KOPT-K1 (cell line): ENCODE data around the gene HOXB1.

Experiments used
- H3K27ac ChIP-seq: fragments of 200-600 bp; sonication (generic); 2 replicates; pipeline ENCODE4 v1.5.1; 2016; ENCODE audit warnings: antibody characterized with exemption, mild to moderate bottlenecking, low read depth, low read length; ENCODE audit not compliant: poor library complexity, severe bottlenecking
- H3K36me3 ChIP-seq: fragments of 200-600 bp; sonication (generic); 2 replicates; pipeline ENCODE4 v1.5.1; 2017; ENCODE audit warnings: antibody characterized with exemption, mild to moderate bottlenecking, low read length, moderate library complexity; ENCODE audit not compliant: insufficient read depth
- H3K9me3 ChIP-seq: fragments of 200-600 bp; sonication (generic); 2 replicates; pipeline ENCODE4 v1.5.1; 2017; ENCODE audit warnings: antibody characterized with exemption, low read length, mild to moderate bottlenecking; ENCODE audit not compliant: insufficient read depth, poor library complexity, severe bottlenecking

The HOXB1 gene

DNA sequence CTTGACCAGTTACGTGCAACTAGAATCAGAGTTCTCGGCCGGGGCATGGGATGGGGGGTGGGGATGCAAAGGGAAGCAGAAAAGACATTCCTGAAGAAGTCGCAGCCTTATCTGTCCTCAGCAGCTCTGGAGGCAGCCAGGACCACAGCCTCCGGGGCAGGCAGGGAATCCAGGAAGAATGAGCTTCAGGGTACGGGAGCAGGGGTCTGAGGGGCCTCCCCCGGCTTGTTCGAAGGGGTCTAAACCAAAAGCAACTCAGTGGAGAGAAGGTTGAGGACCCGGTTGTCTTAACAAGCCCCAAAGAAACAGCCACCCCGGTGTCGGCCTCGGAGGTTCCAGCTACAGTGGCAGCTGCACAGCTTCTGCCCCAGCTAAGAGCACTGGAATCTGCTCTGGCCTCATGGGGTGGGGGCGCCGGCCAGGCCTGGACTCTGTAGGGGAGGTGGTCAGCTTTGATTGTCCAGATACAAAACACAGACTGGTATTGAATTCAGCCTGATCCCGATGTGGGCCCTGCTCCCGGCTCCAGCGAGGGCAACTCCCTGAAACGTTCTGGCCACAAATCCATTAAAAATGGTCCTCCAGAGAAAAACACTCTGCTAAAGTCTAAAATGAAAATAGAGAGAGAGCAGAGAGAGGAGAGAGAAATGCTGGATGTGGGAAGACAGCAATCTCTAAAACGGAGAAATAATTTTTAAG lies 39.7 kb upstream of the HOXB1 start:
- Histone ChIP-seq H3K9me3 (no peaks in the 10 kb centered on the region), H3K27ac (no peak overlapping the region), H3K36me3 (peaks cover 29% of the 10 kb centered on the region)

DNA sequence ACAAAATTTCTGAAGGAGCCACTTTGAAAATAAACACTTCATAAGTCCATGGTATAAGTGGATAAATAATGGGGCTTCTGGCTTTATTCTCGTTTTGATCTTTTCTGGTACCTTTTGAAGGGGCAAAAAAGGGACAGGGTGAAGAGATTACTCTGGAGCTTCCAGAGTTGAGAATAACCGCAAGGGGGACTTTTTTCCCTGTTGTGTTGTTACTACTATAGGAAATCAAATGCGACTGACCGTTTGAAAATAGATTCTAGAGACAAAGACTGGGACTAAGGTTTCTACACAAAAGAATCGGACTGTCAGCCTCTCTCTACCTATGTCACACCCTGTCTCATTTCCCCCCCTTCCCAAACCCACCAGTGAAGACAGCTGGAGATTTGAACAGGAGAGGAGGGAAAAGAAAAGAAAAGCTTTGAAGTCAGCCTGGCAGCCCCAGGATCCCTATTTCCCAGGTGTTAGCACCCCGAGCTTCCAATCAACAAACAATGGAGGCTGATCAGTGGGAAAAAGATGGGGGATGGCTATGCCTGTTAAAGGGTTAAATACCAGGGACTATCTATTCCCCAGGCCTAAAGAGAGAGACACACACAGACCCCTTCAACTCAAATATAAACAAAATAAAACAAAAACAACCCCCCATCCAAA lies 39.0 kb upstream of the HOXB1 start:
- peaks cover 25% of the 10 kb centered on the region; the same call in 1 of the 2 replicates for H3K36me3 ChIP-seq
- no peak overlapping the region for H3K27ac ChIP-seq
- no peaks in the 10 kb centered on the region for H3K9me3 ChIP-seq

DNA sequence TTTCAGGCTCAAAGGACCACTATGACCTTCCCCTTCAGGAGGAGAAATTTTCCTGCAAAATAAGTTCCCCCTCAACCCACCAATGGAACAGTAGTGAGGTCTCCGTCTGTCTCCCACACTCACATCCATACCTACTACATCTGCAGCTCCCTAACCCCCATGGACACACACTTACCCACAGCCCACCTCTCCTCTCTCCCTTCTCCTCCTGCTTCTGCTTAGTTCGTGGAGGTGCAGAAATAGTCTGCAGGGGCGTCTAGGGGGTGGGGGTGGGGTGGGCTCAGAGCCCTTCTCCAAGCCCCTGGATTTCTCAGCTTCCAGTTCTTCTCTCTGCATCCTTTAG lies 38.4 kb upstream of the HOXB1 start:
- H3K36me3 ChIP-seq = peaks cover 24% of the 10 kb centered on the region; the same call in 1 of the 2 replicates
- H3K27ac ChIP-seq = no peak overlapping the region
- no peaks in the 10 kb centered on the region for H3K9me3 ChIP-seq

DNA sequence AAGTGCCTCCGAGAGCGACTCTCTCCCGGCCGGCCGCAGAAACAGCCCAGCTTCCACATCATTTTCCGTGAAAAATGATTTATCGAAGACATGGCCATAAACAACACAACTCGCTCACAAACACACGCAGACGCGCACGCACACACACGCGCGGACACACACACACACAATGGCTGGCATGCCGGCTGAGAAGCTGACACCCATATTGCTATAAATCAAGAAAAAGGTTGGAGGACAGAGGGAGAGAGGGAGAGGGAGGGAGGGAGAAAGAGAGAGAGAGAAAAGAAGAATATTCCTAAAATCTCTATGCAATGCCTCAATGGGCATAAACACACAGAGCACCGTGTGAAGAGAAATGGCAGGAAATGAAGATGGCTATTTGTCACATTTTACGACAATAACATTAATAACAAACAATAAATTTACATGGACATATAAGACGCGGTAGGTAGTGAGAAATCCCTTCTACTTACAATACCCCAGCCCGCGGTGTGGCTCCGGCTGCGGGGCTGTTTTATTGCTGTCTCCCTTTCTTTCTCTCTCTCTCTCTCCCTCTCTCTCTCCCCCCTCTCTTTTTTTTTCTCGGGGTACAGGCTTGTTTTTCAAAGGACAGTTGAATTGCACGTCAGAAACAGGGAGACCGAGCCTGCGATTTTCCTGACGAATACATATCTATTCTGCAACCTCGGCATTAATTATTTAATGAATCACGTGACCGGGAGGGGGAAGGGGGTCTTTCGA lies 37.9 kb upstream of the HOXB1 start:
- Histone ChIP-seq H3K36me3 (peaks cover 24% of the 10 kb centered on the region; the same call in 1 of the 2 replicates), H3K9me3 (no peaks in the 10 kb centered on the region), H3K27ac (no peak overlapping the region)

DNA sequence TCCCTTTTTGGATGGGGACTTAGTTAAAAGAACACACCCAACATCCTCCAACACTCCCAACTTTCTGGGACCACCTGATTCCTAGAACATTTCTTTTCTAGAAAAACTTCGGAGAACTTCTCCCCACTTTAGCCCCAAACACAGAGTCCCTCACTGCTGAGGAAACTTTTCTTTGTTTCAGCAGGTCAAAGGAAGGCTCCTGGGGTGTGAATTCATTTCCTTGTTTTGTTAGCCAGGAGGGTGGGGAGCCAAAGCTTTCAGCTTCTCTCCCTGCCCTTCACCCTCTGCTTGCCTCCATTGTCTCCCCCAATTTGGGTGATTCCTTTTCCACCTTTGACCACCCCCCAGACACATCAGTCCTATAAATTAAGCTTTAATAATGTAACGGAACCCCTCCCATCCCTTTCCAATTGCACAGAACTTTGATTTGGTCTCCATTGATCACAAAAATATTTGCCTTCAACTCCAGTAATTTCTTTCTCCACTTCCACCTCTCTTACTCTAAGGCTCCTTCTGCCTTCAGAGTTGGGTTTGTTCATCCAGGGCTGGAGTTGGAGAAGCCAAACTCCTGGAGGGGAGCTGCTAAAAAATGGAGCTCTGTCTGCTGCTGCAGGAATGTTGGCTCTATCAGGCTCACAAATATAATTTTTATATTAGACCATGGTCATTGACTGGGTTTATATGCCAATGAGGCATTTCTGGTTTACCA lies 37.0 kb upstream of the HOXB1 start:
- H3K9me3 ChIP-seq = no peaks in the 10 kb centered on the region
- H3K27ac ChIP-seq = no peak overlapping the region
- peaks cover 24% of the 10 kb centered on the region; the same call in 1 of the 2 replicates for H3K36me3 ChIP-seq

DNA sequence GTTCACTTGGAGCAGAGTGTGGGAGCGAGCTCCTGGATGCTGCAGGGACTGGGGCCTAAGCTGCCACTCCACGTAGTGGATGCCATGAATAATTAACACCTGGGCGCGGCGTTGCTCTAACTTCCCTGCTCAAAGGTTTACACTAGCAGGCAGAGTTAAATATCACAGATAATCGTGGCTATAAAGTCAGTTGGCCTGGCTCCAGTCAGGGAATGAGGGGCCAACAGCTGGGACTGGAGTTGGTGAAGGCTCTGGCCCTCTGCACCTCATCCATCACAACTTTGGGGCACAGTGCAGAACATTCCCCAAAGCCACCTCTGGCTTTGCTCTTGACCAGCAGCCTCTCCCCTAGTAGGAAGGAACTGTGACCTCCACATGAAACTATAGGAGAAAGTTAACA lies 36.4 kb upstream of the HOXB1 start:
- Histone ChIP-seq H3K36me3 (peaks cover 24% of the 10 kb centered on the region; the same call in 1 of the 2 replicates), H3K27ac (no peak overlapping the region), H3K9me3 (no peaks in the 10 kb centered on the region)

DNA sequence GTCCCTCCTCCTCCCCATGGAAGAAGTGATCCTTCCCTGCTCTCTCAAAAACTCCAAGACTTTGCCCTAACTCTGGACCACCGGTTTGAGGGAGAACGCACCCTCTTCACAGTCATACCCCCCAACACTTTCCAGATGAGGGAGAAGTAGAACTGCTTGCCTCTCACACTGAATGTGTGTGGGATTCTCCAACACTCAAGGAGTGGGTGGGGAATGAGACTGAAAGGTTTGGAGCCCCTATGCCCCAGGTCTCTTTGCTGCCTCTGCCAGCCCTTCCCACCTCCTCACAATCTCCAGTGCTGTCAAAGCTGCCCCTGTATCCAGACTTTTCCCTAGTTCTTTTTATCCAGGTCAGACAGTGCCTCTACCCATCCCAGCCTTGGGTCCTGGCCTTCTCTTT lies 35.9 kb upstream of the HOXB1 start:
- peaks cover 23% of the 10 kb centered on the region; the same call in 1 of the 2 replicates for H3K36me3 ChIP-seq
- H3K27ac ChIP-seq = no peak overlapping the region
- no peaks in the 10 kb centered on the region for H3K9me3 ChIP-seq

DNA sequence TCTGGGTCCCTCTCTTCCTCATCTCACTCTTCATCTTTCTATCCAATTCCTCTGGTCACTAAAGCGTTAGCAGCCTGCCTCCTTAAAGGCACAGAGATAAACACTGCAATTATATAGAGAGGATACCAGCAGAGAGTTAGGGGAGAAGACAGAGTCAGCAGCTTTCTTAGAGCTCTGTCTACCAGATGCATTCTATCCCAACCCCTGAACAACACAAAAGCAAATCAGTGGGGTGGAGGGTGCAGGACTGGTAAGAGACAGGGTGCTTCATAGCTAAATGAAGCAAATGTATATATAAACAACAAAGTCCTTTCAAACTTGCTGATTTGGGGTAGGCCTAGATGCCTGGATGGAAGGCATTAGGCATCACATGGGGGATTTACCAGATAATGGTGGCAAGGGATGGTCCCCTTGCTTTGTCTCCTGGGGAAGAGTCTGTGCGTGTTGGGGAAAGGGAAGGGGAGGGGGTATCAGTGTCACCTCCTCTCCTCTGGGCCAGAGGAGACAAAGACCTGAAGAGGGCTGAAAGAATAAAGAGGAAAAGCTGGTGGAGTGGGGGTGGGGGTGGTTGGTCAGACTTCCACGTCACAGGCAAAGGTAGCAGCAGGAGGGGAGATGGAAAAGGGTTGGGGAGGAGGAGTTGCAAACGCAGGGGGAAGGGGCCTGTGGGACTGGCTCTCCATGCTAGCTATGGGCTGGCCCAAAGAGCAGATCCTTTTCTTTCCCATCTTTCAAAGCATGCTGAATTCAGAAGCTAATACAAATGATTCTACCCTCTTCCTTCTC lies 35.3 kb upstream of the HOXB1 start:
- Histone ChIP-seq H3K9me3 (no peaks in the 10 kb centered on the region), H3K27ac (no peak overlapping the region), H3K36me3 (peaks cover 17% of the 10 kb centered on the region; the same call in 1 of the 2 replicates)

DNA sequence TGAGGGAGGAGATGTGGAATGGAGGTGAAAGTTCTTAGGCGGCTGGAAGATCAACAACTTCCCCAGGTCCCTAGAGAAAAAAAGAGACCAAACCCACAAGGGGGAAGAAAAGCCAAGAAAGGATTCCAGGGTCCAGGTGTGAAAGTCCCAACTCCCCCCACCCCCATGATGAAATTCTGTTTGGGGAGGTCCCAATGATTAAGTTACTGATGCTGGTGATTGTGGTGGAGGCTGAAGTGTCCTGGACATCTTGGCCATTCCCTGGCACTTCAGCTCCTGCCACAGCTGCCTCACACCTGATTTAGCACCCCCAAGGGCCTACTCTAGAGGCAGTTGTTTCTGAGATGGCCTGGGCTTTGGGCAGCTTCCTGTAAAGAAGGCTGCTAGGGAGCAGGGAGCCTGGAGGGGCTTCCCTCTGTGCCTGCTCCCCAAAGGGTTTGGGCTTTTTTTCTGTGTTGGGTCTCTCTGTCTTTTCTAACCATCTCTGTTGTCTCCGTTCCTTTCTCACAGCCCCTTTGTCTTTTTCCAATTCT lies 34.3 kb upstream of the HOXB1 start:
- peaks cover 7% of the 10 kb centered on the region; the same call in 1 of the 2 replicates for H3K36me3 ChIP-seq
- H3K27ac ChIP-seq = no peak overlapping the region
- no peaks in the 10 kb centered on the region for H3K9me3 ChIP-seq

DNA sequence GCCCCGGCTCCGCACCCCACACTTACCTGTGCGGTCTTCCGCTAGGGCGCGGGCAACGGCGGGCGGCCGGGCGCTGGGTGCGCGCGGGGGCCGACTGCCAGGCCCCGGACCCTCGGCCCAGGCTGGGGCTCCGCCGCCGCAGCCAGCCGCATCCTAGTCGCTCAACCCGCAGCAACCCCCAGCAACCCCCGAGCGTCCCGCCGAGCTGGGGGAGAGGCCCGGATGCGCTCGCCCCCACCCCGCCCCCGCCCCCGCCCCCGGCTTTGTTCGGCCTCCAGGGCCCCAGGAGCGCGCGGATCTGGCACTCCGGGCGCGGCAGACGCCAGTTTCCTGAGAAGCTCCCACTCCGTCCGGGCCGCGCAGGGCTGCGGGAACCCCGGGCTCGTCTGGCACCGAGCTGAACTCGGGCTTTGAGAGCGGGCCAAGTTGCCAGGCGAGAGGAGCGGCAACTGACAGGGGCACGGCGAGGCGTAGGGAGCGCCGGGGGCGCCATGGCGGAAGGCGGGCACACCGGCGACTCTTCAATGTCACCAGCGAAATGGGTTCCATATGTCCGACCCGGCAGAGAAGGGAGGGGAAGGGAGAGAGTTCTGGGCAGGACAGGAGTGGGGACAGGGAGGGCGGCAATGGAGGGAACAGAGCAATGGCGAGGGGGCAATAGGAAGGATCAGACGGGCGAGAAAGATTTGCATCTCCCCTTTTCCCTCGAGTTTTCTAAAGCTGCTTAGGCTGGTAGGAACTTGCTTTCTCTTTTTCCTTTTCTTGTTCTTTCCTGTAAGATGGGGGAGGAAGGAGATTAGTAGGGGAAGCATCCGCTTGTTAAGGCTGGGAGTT lies 33.6 kb upstream of the HOXB1 start:
- H3K36me3 ChIP-seq = 0 out of 2 replicates have a peak, but pooled peaks cover under 1% of the 10 kb centered on the region
- no peak overlapping the region for H3K27ac ChIP-seq

DNA sequence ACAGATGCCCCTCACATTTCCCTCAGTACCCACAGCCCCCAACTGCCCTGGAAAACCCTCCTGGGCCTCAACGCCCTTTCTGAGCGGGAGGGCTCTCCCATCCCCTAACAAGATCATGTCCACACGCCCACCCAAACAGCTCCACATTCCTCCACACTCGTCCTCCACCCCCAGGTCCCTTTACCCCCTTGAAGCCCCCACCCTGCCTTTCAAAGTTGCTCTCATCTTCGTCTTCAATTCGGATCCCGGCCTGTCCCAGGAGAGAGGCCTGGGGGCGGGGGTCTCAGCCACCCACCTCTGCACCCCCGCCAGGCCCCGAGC lies 33.0 kb upstream of the HOXB1 start:
- no peaks in the 10 kb centered on the region for H3K36me3 ChIP-seq
- H3K9me3 ChIP-seq = no peaks in the 10 kb centered on the region
- H3K27ac ChIP-seq = no peak overlapping the region

More for the DNA sequence above, 33.6 kb upstream of the HOXB1 start:
- H3K9me3 ChIP-seq = no peaks in the 10 kb centered on the region

DNA sequence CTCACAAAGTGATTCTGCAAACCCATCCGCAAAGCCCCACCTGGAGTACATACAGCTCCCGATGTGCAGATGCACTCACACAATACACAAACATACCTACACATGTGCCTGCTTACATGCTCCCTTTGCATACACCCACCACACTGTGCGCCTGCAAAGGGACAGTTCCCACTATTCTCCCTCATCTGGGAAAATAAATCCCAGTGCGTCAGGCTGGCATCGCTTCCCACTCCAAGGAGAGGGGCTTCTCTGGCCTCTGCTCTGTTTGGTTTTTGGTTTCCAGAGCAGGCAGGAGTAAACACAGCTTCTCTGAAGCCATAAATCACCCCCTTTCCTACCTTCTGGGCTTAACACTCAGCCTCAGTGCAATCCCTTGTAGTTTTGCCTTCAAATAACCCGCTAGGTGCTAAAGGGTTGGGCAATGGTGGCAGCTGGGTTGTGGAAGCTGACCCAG lies 32.6 kb upstream of the HOXB1 start:
- Histone ChIP-seq H3K36me3 (no peaks in the 10 kb centered on the region), H3K27ac (no peak overlapping the region)

DNA sequence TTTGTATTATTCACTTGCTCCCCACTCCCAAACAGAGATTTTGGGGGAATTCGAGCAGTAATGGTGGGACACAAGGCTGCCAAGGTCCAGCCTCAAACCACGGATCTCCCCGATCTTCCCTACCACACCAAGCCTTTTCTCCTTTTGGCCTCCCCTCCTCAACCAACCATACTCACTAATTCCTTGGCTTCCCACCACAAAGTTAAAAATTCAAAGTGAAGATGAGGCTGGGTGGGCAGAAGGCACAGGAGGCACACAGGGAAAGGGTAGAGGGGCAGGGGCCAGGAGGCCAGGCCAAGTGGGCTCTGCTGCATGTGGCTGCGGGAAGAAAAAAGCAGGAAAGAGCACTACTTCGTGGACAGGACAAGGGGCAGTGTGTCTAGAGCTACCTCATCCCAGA lies 32.1 kb upstream of the HOXB1 start:
- no peaks in the 10 kb centered on the region for H3K9me3 ChIP-seq
- no peak overlapping the region for H3K27ac ChIP-seq
- no peaks in the 10 kb centered on the region for H3K36me3 ChIP-seq

More for the DNA sequence above, 32.6 kb upstream of the HOXB1 start:
- no peaks in the 10 kb centered on the region for H3K9me3 ChIP-seq
